C4-2B (cell line): ENCODE results near the gene DLK2.
"Not testable (repeated sequence)": the region's sequence is repeated elsewhere in the genome, so short reads cannot be mapped to it uniquely, and the experiment has no call there.

Experiments used
- H3K27ac ChIP-seq: fragments of 450-650 bp; 2 replicates; pipeline ENCODE4 v1.5.1; 2017
- CTCF ChIP-seq: fragments of 450-650 bp; conservative IDR thresholded peaks from 2 replicates; pipeline ENCODE4 v1.5.1; 2017; ENCODE audit warnings: mild to moderate bottlenecking
- ZFX ChIP-seq: fragments of 450-650 bp; IDR thresholded peaks from 2 replicates; pipeline ENCODE4 v1.6.1; 2017

DLK2 gene

GRCh38 chr6:43455531-43456428 is at the start of gene DLK2:
DLK2 (minus strand) TSS chr6:43455548; CDS start chr6:43454825, 723 bp downstream.
- H3K27ac ChIP-seq: no peak within 1 kb of the TSS

DNA sequence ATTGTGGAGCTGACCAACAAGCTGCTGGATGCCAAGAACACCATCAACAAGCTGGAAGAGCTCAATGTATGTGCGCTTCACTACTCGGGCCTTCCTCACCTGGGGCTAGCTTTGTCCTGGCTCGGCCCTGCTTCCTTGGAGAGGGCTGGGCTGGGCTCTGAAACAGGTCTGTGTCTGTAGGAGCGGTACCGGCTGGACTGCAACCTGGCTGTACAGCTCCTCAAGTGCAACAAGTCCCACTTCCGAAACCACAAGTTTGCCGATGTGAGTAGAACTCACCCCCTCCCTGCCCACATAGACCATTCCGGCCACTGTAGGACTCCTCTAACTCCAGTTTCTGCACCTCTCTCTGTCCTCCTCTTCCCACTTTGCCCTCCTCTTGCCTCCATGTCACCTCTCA is 48.1 kb upstream of the DLK2 start:
- TF ChIP-seq CTCF: no peak
- TF ChIP-seq ZFX: no peak
- H3K27ac ChIP-seq: no peak overlapping the region

More at GRCh38 chr6:43455531-43456428, at the start of gene DLK2:
- TF ChIP-seq ZFX (no peak), CTCF (no peak)

GRCh38 chr6:43502666-43503065 is 47.3 kb upstream of the DLK2 start:
- no peak overlapping the region for H3K27ac ChIP-seq
- TF ChIP-seq ZFX (no peak), CTCF (no peak)

DNA sequence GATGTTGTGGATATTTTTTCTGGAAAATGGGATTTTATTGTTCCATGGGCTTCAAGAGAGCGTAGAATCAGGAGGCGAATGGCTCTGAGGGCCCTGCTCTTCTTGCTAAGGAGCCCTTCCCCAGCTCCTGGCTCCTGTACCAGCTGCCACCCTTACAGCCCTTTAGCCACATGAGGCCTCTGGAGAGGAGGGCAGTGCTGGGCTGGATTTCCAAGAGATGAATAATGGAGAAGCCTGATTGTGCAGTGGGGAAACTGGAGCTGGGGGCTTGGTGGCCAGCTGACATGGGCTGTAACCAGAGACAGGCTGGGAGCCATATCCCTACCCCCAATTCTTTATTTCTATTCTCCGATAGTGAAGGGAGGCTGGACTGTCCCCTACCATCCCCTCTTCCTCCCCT is 45.6 kb upstream of the DLK2 start:
- no peak overlapping the region for H3K27ac ChIP-seq
- TF ChIP-seq ZFX (no peak), CTCF (no peak)

DNA sequence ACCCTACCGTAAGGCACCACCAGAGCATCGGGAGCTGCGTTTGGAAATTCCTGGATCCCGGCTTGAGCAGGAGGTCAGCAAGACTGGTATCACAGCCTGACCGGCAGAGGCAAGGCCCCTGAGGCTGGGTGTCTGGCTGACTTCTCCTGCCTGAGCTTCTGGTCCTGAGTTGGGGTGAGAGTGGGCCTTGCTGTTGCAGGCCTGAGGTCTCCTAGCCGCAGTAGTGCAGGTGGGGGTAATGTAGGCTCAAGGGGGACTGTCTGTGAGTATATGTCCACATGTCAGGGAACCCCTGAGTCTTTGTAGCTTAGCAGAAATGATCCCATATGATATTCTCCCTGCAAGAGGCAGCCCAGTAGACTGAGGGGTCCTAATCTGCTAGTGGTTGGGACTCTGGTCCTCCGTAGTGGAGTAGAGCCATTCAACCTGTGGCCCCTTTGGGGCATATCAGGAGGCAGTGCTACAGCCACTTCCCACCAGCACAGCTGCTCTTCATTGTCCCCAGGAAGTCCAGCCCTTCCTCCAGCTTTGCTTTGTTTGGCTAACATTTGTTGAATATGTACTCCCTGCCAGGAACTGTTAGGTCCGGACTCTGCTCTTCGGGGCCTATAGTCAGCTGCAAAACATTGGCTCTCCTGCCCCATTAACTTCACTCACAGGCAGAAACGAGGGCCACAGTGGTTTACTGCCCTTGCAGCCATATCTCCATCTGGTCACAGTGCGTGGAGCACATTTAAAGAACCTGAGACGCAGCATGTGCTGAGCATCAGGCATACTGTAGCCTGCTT is 43.9 kb upstream of the DLK2 start:
- no peak overlapping the region for H3K27ac ChIP-seq
- TF ChIP-seq CTCF: no peak

- not testable (repeated sequence) for H3K27ac ChIP-seq
Observed at GRCh38 chr6:43498291-43498690, 42.9 kb upstream of the DLK2 start.

DNA sequence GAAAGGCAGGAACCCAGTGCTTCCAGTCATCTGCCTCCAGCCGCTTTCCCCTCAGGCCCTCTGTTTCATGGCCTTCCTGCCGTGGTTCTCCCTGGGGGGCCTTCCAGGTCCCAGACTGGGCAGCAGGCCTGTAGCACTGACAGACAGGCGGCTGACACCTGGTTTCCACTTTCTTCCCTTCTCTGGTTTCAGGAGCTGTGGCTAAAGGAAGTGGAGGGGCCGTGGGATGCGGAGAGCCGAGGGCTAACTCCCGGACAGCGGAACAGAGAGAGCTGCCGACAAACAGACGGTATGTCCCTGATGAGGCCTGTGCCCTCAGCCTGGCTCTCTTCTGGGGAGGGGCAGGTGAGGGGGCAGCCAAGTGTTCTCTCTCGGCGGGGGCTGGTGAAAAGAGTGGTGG is 42.3 kb upstream of the DLK2 start:
- TF ChIP-seq ZFX: no peak
- TF ChIP-seq CTCF: no peak
- H3K27ac ChIP-seq: no peak overlapping the region
